ENCODE results near the gene HEY2.

- TF ChIP-seq CTCF (IDR thresholded peaks at IDR 0.05) = peak in 4 of 12 donors; percentile 4 to 32 (median 16)
- TF ChIP-seq POLR2A (IDR thresholded peaks at IDR 0.05) = peak; percentile 25 to 75
Measured at GRCh38 chr6:125790358-125791150, 41.1 kb downstream of the HEY2 start, which contains the start of gene NCOA7.
